ENCODE data around the gene MSANTD1. TPM values are rescaled to one million over a fixed set of nuclear protein-coding genes. Genes with fewer than 3 reads are reported as not detected.

The MSANTD1 gene
- total and polyA plus RNA-seq, 2 of the 8 experiments (the other 6 are each of a cell fraction or from before 2014, with no cell fraction given) = 0.23 to 0.45 TPM

DNA sequence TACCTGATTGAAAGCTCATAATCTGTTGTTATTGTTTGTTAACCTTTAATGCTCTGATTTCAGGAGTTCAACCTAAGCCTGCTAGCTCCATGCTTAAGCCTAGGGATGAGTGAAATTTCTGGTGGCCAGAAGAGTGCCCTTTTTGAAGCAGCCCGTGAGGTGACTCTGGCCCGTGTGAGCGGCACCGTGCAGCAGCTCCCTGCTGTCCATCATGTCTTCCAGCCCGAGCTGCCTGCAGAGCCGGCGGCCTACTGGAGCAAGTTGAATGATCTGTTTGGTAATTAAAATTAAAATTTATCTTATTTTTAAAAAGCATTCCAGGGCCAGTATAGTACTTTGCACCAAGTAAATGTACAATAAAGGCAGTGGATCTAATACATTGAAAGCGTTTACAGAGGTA, 37.1 kb upstream of the MSANTD1 start:
- Histone ChIP-seq H3K9ac (replicated peaks in 1 of 4; ENCODE audit: extremely low read depth in 1 of 4, low read depth in 3 of 4, low read length in 3 of 4) (no peak overlapping the region), H3K36me3 (ENCODE audit: control insufficient read depth in 2 of 4, insufficient read depth in 4 of 4, low read length in 3 of 4) (peaks cover 32 to 69% (median 61%) of the 10 kb centered on the region in 4 experiments), H2AFZ (ENCODE audit: low read length) (no peak overlapping the region), H4K20me1 (replicated peaks in 1 of 2; ENCODE audit: control insufficient read depth in 1 of 2, insufficient read depth in 2 of 2, low read length in 2 of 2) (peaks cover 0 to 2% of the 10 kb centered on the region in 2 experiments), H2AK5ac (ENCODE audit: low read depth, low read length) (no peak overlapping the region), H3K4ac (replicated peaks; ENCODE audit: insufficient read length, low read depth, low read length) (no peak overlapping the region), H3K27me3 (replicated peaks in 1 of 4; ENCODE audit: control insufficient read depth in 3 of 4, extremely low read depth in 1 of 4, insufficient read depth in 3 of 4, low read length in 3 of 4) (no peaks in the 10 kb centered on the region), H2BK15ac (ENCODE audit: low read length) (no peak overlapping the region), H2BK5ac (ENCODE audit: low read depth, low read length) (no peak overlapping the region), H3K18ac (ENCODE audit: extremely low read depth, low read length) (no peak overlapping the region), H4K91ac (replicated peaks; ENCODE audit: insufficient read length, low read length) (no peak overlapping the region), H2BK12ac (ENCODE audit: low read depth, low read length) (no peak overlapping the region), H4K8ac (ENCODE audit: extremely low read depth, insufficient read depth, low read length) (no peak overlapping the region), H2BK20ac (ENCODE audit: low read length) (no peak overlapping the region), H3K23me2 (ENCODE audit: low read depth, low read length) (no peaks in the 10 kb centered on the region), H3K4me1 (replicated peaks in 1 of 4; ENCODE audit: control insufficient read depth in 3 of 4, insufficient read depth in 4 of 4, low read length in 3 of 4) (no peaks in the 10 kb centered on the region), H3K56ac (replicated peaks; ENCODE audit: insufficient read length, low read depth, low read length) (no peak overlapping the region), H3K79me1 (ENCODE audit: low read depth, low read length) (no peaks in the 10 kb centered on the region), H2BK120ac (replicated peaks; ENCODE audit: low read depth, low read length) (no peak overlapping the region), H3K4me3 (ENCODE audit: extremely low read depth in 1 of 4, insufficient read depth in 2 of 4, low read depth in 3 of 4, low read length in 4 of 4) (no peak overlapping the region), H3K79me2 (ENCODE audit: control insufficient read depth in 1 of 2, insufficient read depth in 2 of 2, low read length in 2 of 2) (no peaks in the 10 kb centered on the region), H3K4me2 (ENCODE audit: insufficient read depth in 1 of 2, low read depth in 2 of 2, low read length in 2 of 2) (no peak overlapping the region), H3K27ac (ENCODE audit: low read depth, low read length) (no peak overlapping the region), H4K5ac (ENCODE audit: insufficient read length, low read depth, low read length) (no peak overlapping the region), H3K23ac (ENCODE audit: insufficient read length) (no peak overlapping the region), H3K14ac (ENCODE audit: insufficient read length) (no peak overlapping the region), H3K9me3 (ENCODE audit: insufficient read depth in 2 of 2, low read depth in 1 of 2, low read length in 1 of 2) (no peaks in the 10 kb centered on the region)
- ChIA-PET POLR2A (ENCODE audit: partially characterized antibody) (no interaction called here), CTCF (ENCODE audit: partially characterized antibody) (interaction anchor here (0.6 to 2.1 kb wide), 8 partner anchors 10 to 444 kb away, joined by 3 to 5 read pairs (median 4); no protein-coding TSS in a partner anchor)
- WGBS, 2 experiments (ENCODE audit: extremely low coverage in 1 of 2, insufficient coverage in 1 of 2, insufficient read length in 1 of 2, insufficient replicate concordance in 2 of 2, low coverage in 1 of 2, low lambda C conversion rate in 2 of 2, missing lambda C conversion rate in 1 of 2) = 97% methylated on average over 8 of the region's 8 CpGs; no CpG with 5 or more reads in 1 of the 2 experiments
- DNase-seq (ENCODE audit: low read depth in 1 of 2, low spot score in 2 of 2) (no peak), FAIRE-seq (no peak)
- no peak for TF ChIP-seq ATF2 (IDR thresholded peaks at IDR 0.05; ENCODE audit: low read length)
- no peak for TF ChIP-seq CBX5 (IDR thresholded peaks at IDR 0.05; ENCODE audit: low read depth, low read length)
- TF ChIP-seq CHD2 (IDR thresholded peaks at IDR 0.05; ENCODE audit: low read length) = no peak
- TF ChIP-seq CBX8 (IDR thresholded peaks at IDR 0.05; ENCODE audit: borderline replicate concordance, low read depth, low read length) = no peak
- no peak for TF ChIP-seq SUZ12 (IDR thresholded peaks at IDR 0.05; ENCODE audit: low read length)
- no peak for TF ChIP-seq ATF3 (IDR thresholded peaks at IDR 0.05; ENCODE audit: insufficient read depth, low read depth, low read length)
- TF ChIP-seq SIX5 (IDR thresholded peaks at IDR 0.05; ENCODE audit: low read depth, low read length) = no peak
- TF ChIP-seq FOSL1 (IDR thresholded peaks at IDR 0.05; ENCODE audit: insufficient read depth, low read depth, low read length) = no peak
- TF ChIP-seq HDAC6 (IDR thresholded peaks at IDR 0.05; ENCODE audit: low read depth, low read length) = no peak
- TF ChIP-seq RBBP5 (IDR thresholded peaks at IDR 0.05; ENCODE audit: borderline replicate concordance, low read depth, low read length) = no peak
- TF ChIP-seq KDM1A (IDR thresholded peaks at IDR 0.05; ENCODE audit: borderline replicate concordance, low read length) = no peak
- no peak for TF ChIP-seq CHD1 (IDR thresholded peaks at IDR 0.05; ENCODE audit: low read depth, low read length)
- TF ChIP-seq SP2 (IDR thresholded peaks at IDR 0.05; ENCODE audit: low read length) = no peak

Data from H1 (cell line).